HCT116 (cell line): ENCODE data around the gene FBXO5. TPM values are rescaled to one million over a fixed set of nuclear protein-coding genes. Genes with fewer than 3 reads are reported as not detected.

ENCODE experiments used
- ATAC-seq: fragments of 200-7000 bp; cut with Tn5 transposase; 2 replicates; pipeline ENCODE4 v1.9.1; 2020; ENCODE audit warnings: mild to moderate bottlenecking, moderate library complexity
- BruUV-seq: library from RNA; stranded (reverse); fragments of 400-500 nt; replicated peaks from 2 replicates; lab custom pipeline; 2021; lab: Mats Ljungman, UMichigan
- CTCF ChIA-PET: fragments of 300-600 bp; sonication (Branson Sonifier 250); formaldehyde crosslinking; loops from one replicate; lab custom pipeline; 2021; ENCODE audit warnings: antibody characterized with exemption; lab: Charles Lee
- POLR2A ChIA-PET: fragments of 300-600, 350-600 bp; sonication (Branson Sonifier 250); formaldehyde crosslinking; loops from one replicate; lab custom pipeline; 2021; ENCODE audit warnings: antibody characterized with exemption; lab: Charles Lee
- RAD21 ChIA-PET, 2 experiments: fragments of 300-600 bp; sonication (Branson Sonifier 250); formaldehyde crosslinking; loops; one replicate each; lab custom pipeline; 2023; ENCODE audit warnings: low total read pairs in 2 of 2; ENCODE audit not compliant: uncharacterized antibody in 2 of 2, unreplicated experiment in 2 of 2, low non-redundant PET in 1 of 2; lab: Charles Lee
- DNase-seq: peaks from one replicate; pipeline ENCODE4 v3.0.0-alpha.2; 2010; ENCODE audit warnings: low read depth, low spot score
- H2AFZ ChIP-seq: fragments of 200-600 bp; shearing (Covaris generic), sonication (generic); 2 replicates; pipeline ENCODE4 v1.6.1; 2017; ENCODE audit warnings: low read depth, mixed run types, mixed read lengths, antibody characterized with exemption, low read length; ENCODE audit not compliant: poor library complexity, severe bottlenecking
- H3K27ac ChIP-seq: 2 replicates; pipeline ENCODE4 v1.5.1; 2012; ENCODE audit warnings: low read depth, low read length
- H3K27me3 ChIP-seq: fragments of 200-600 bp; sonication (generic); 2 replicates; pipeline ENCODE4 v1.6.1; 2016; ENCODE audit warnings: mixed run types, low read length, mixed read lengths; ENCODE audit not compliant: insufficient read depth
- H3K36me3 ChIP-seq, 2 experiments: fragments of 200-500 bp in 1 of 2; fragments of 200-600 bp in 1 of 2; sonication (Bioruptor generic) in 1 of 2; sonication (generic) in 1 of 2; 2 replicates each; pipeline versions ENCODE4 v1.5.1 to v1.6.1; 2014 to 2016; ENCODE audit warnings: low read length in 2 of 2, inconsistent platforms in 1 of 2, mixed read lengths in 1 of 2, mixed run types in 1 of 2; ENCODE audit not compliant: insufficient read depth in 2 of 2, control insufficient read depth in 1 of 2
- H3K4me1 ChIP-seq, 2 experiments: fragments of 200-600 bp in 1 of 2; sonication (generic) in 1 of 2; 2 replicates each; pipeline versions ENCODE4 v1.5.1 to v1.6.1; 2012 to 2017; ENCODE audit warnings: low read length in 2 of 2, inconsistent platforms in 1 of 2, mild to moderate bottlenecking in 1 of 2, mixed read lengths in 1 of 2, mixed run types in 1 of 2, moderate library complexity in 1 of 2; ENCODE audit not compliant: insufficient read depth in 2 of 2, control insufficient read depth in 1 of 2
- H3K4me2 ChIP-seq: fragments of 200-600 bp; sonication (generic); 2 replicates; pipeline ENCODE4 v1.6.1; 2017; ENCODE audit warnings: mixed run types, low read length, mixed read lengths
- H3K4me3 ChIP-seq, 2 experiments: fragments of 200-600 bp in 1 of 2; sonication (generic) in 1 of 2; replicated peaks in 1 of 2; 2 replicates each; pipeline ENCODE4 v1.5.1; 2011 to 2016; ENCODE audit warnings: low read length in 2 of 2, control low read depth in 1 of 2, low read depth in 1 of 2, mild to moderate bottlenecking in 1 of 2, mixed read lengths in 1 of 2, mixed run types in 1 of 2
- H3K79me2 ChIP-seq: fragments of 200-600 bp; sonication (generic); 2 replicates; pipeline ENCODE4 v1.6.1; 2017; ENCODE audit warnings: mild to moderate bottlenecking, mixed run types, low read length, moderate library complexity, mixed read lengths; ENCODE audit not compliant: insufficient read depth
- H3K9ac ChIP-seq: fragments of 200-600 bp; sonication (generic); 2 replicates; pipeline ENCODE4 v1.6.1; 2016; ENCODE audit warnings: low read length, mixed read lengths
- H3K9me2 ChIP-seq: fragments of 200-600 bp; sonication (generic), shearing (Covaris generic); 2 replicates; pipeline ENCODE4 v1.6.1; 2017; ENCODE audit warnings: mixed run types, mild to moderate bottlenecking, moderate library complexity; ENCODE audit not compliant: insufficient read depth
- H3K9me3 ChIP-seq, 2 experiments: fragments of 200-500 bp in 1 of 2; fragments of 200-600 bp in 1 of 2; sonication (Bioruptor generic) in 1 of 2; sonication (generic) in 1 of 2; 2 replicates each; pipeline ENCODE4 v1.6.1; 2014 to 2017; ENCODE audit warnings: low read length in 2 of 2, mixed read lengths in 2 of 2, inconsistent platforms in 1 of 2, low read depth in 1 of 2, mild to moderate bottlenecking in 1 of 2, mixed run types in 1 of 2, moderate library complexity in 1 of 2; ENCODE audit not compliant: control insufficient read depth in 1 of 2, insufficient read depth in 1 of 2
- H4K20me1 ChIP-seq: fragments of 200-600 bp; sonication (generic), shearing (Covaris generic); 2 replicates; pipeline ENCODE4 v1.6.1; 2017; ENCODE audit warnings: mixed run types, mild to moderate bottlenecking, moderate library complexity; ENCODE audit not compliant: insufficient read depth
- CEBPB ChIP-seq: IDR thresholded peaks from 2 replicates; pipeline ENCODE4 v1.6.1; 2012; ENCODE audit warnings: low read depth
- JUND ChIP-seq: IDR thresholded peaks from 2 replicates; pipeline ENCODE4 v1.6.1; 2012
- POLR2A ChIP-seq: IDR thresholded peaks from 2 replicates; pipeline ENCODE4 v1.7.0; 2011; ENCODE audit warnings: borderline replicate concordance; ENCODE audit not compliant: insufficient read depth, insufficient read length; ENCODE audit errors: extremely low read depth
- RAD21 ChIP-seq: IDR thresholded peaks from 2 replicates; pipeline ENCODE4 v1.6.1; 2012; ENCODE audit warnings: low read depth, mild to moderate bottlenecking
- REST ChIP-seq: IDR thresholded peaks from 2 replicates; pipeline ENCODE4 v1.6.1; 2012; ENCODE audit warnings: low read depth
- SRF ChIP-seq: IDR thresholded peaks from 2 replicates; pipeline ENCODE4 v1.6.1; 2012; ENCODE audit warnings: low read depth
- TCF7L2 ChIP-seq: IDR thresholded peaks from 2 replicates; pipeline ENCODE4 v1.7.0; 2011; ENCODE audit warnings: borderline replicate concordance, inconsistent platforms; ENCODE audit not compliant: insufficient read depth, insufficient read length; ENCODE audit errors: extremely low read depth
- intact Hi-C: fragments of 100-400 bp; cut with micrococcal nuclease; formaldehyde crosslinking; loops from 2 replicates; pipeline ENCODE4 v1.10.0; 2022
- total RNA-seq: library from RNA; stranded (reverse); gene quantifications from one replicate; pipeline ENCODE4 v1.2.1, GENCODE V29; 2021; ENCODE audit not compliant: unreplicated experiment
- TF ChIP-seq, protein P1 (sequence below), 3 experiments: fragments of 200-600 bp in 1 of 3; sonication (generic) in 1 of 3; IDR thresholded peaks in 2 of 3; conservative IDR thresholded peaks in 1 of 3; 2 replicates each; pipeline ENCODE4 v1.5.1; 2012 to 2017; ENCODE audit warnings: low read depth in 2 of 3, low read length in 2 of 3, antibody characterized with exemption in 1 of 3, borderline replicate concordance in 1 of 3, control low read depth in 1 of 3, mild to moderate bottlenecking in 1 of 3, mixed read lengths in 1 of 3, mixed run types in 1 of 3, moderate library complexity in 1 of 3; ENCODE audit not compliant: insufficient read depth in 1 of 3
- TF ChIP-seq, protein P2 (sequence below): IDR thresholded peaks from 2 replicates; pipeline ENCODE4 v1.6.1; 2011; ENCODE audit warnings: mild to moderate bottlenecking, low read length, moderate library complexity; ENCODE audit not compliant: insufficient replicate concordance; ENCODE audit errors: extremely low read depth
- TF ChIP-seq, protein P3 (sequence below): IDR thresholded peaks from 2 replicates; pipeline ENCODE4 v1.6.1; 2012

FBXO5 gene
- total RNA-seq, 1 experiment from 2014 or later, result 38.9 TPM

DNA sequence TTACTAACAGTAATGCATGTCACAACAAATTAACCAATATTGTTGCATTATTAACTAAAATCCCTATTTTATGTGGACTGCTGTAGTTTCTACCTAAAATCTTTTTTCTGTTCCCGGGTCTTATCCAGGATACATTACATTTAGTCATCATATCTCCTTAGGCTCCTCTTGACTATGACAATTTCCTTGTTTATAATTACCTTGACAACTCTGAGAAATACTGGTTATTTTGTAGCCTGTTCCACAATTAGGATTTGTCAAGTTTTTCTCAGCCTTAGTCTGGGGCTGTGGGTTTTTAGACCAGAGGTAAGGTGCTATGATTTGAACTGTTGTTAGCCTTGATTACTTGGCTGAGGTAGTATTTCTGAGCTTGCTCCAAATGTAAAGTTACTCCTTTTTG lies 3.7 kb downstream of the FBXO5 start:
- no peaks in the 10 kb centered on the region for H3K27me3 ChIP-seq
- DNase-seq (no peak), ATAC-seq (no peak)
- H3K27ac ChIP-seq, result no peak overlapping the region
- no peak overlapping the region for H3K9ac ChIP-seq
- H3K79me2 ChIP-seq, result peaks cover 93% of the 10 kb centered on the region
- CTCF ChIA-PET, result no interaction called here
- H3K36me3 ChIP-seq, result peaks cover 22 to 50% of the 10 kb centered on the region in 2 experiments; a peak in 3 of 4 replicates
- no peak for TF ChIP-seq POLR2A
- no peak for TF ChIP-seq REST
- TF ChIP-seq, protein P1, sequence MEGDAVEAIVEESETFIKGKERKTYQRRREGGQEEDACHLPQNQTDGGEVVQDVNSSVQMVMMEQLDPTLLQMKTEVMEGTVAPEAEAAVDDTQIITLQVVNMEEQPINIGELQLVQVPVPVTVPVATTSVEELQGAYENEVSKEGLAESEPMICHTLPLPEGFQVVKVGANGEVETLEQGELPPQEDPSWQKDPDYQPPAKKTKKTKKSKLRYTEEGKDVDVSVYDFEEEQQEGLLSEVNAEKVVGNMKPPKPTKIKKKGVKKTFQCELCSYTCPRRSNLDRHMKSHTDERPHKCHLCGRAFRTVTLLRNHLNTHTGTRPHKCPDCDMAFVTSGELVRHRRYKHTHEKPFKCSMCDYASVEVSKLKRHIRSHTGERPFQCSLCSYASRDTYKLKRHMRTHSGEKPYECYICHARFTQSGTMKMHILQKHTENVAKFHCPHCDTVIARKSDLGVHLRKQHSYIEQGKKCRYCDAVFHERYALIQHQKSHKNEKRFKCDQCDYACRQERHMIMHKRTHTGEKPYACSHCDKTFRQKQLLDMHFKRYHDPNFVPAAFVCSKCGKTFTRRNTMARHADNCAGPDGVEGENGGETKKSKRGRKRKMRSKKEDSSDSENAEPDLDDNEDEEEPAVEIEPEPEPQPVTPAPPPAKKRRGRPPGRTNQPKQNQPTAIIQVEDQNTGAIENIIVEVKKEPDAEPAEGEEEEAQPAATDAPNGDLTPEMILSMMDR (IDR thresholded peaks at IDR 0.05 in 2 of 3, conservative IDR thresholded peaks at IDR 0.05 in 1 of 3; ENCODE audit: borderline replicate concordance in 1 of 3, insufficient read depth in 1 of 3, low read depth in 2 of 3, low read length in 2 of 3), result no peak
- no peak for TF ChIP-seq TCF7L2
- no peak for TF ChIP-seq CEBPB
- TF ChIP-seq RAD21, result no peak
- TF ChIP-seq JUND, result no peak
- TF ChIP-seq, protein P2, sequence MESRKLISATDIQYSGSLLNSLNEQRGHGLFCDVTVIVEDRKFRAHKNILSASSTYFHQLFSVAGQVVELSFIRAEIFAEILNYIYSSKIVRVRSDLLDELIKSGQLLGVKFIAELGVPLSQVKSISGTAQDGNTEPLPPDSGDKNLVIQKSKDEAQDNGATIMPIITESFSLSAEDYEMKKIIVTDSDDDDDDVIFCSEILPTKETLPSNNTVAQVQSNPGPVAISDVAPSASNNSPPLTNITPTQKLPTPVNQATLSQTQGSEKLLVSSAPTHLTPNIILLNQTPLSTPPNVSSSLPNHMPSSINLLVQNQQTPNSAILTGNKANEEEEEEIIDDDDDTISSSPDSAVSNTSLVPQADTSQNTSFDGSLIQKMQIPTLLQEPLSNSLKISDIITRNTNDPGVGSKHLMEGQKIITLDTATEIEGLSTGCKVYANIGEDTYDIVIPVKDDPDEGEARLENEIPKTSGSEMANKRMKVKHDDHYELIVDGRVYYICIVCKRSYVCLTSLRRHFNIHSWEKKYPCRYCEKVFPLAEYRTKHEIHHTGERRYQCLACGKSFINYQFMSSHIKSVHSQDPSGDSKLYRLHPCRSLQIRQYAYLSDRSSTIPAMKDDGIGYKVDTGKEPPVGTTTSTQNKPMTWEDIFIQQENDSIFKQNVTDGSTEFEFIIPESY, result no peak
- no peak for TF ChIP-seq SRF
- TF ChIP-seq, protein P3, sequence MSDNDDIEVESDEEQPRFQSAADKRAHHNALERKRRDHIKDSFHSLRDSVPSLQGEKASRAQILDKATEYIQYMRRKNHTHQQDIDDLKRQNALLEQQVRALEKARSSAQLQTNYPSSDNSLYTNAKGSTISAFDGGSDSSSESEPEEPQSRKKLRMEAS, result no peak
- RAD21 ChIA-PET, result no interaction called here
- no peak overlapping the region for H3K4me3 ChIP-seq
- intact Hi-C loops, result no loop called here
- POLR2A ChIA-PET, result no interaction called here
- H2AFZ ChIP-seq, result no peak overlapping the region
- peaks cover 22% of the 10 kb centered on the region; the same call in 1 of the 2 replicates for H4K20me1 ChIP-seq
- H3K9me2 ChIP-seq, result no peaks in the 10 kb centered on the region
- H3K4me1 ChIP-seq, result peaks cover 0 to 13% of the 10 kb centered on the region in 2 experiments; a peak in 3 of 4 replicates
- no peak overlapping the region for H3K4me2 ChIP-seq
- H3K9me3 ChIP-seq, result no peaks in the 10 kb centered on the region
- BruUV-seq, result no TSS peak
